ENCODE results near the gene PCED1B.
"Not testable (repeated sequence)": the region's sequence is repeated elsewhere in the genome, so short reads cannot be mapped to it uniquely, and the experiment has no call there.

The PCED1B gene

GRCh38 chr12:47091009-47091408 is 11.6 kb downstream of the PCED1B start:
- no peak for DNase-seq

GRCh38 chr12:47094804-47095203 is 15.4 kb downstream of the PCED1B start:
- no peak for DNase-seq

GRCh38 chr12:47095446-47096236 is 16.2 kb downstream of the PCED1B start:
- DNase-seq = no peak

GRCh38 chr12:47097276-47097896 is 18.0 kb downstream of the PCED1B start:
- DNase-seq = no peak

DNA sequence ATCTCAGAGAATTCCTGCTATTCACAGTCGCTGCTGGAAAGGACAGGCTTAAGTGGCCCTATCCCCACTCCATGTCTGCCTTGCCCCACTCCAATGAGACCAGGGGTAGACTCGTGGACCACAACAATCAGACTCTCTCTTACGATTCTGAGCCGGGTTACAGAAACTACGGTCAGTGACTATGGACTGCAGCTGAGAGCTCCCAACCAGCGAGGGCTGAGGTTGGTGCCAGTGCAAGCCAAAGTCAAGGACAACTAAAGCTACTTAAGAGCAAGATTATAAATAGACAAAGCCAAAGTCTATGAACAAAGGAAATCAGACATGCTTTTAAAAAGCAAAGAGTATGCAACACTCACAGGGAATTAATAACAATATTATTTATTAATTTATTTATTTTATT is 18.7 kb downstream of the PCED1B start:
- no peak for DNase-seq

DNA sequence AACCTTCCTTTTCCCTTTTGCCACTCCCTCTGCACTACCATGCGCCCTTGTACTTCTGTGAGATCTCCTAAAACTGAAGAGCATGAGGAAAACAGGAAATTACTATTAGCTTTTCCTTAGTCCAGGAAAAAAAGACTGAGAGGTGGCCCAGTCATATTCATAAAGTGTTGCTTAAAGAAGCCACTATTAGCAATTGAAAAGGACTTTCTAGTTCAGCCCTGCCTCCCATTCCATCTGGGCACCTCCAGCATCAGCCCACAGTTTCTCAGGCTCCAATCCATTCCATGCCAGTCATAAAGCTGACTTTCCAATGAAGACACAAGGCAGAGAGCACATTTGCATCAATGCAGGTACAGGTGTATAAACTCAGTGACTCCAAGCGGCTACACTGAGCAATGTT is 20.2 kb downstream of the PCED1B start:
- no peak for DNase-seq

DNA sequence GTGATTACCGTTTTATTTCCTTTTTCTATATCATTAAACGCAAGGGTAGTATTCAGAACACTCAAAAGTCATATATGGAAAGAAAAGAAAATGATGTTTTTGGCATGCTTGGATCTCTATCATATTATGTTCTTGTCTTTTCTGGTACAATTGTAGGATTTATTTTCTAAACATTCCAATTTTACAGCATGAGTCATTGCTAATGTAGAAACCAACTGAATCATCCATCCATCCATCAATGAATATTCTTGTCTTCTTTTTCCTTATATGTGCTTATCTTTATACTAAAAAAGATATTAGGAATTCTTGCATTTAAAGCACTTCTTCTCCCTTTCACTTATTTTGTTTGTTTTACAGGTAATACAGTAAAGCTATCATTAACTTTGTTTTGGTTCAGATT is 20.7 kb downstream of the PCED1B start:
- no peak for DNase-seq

DNA sequence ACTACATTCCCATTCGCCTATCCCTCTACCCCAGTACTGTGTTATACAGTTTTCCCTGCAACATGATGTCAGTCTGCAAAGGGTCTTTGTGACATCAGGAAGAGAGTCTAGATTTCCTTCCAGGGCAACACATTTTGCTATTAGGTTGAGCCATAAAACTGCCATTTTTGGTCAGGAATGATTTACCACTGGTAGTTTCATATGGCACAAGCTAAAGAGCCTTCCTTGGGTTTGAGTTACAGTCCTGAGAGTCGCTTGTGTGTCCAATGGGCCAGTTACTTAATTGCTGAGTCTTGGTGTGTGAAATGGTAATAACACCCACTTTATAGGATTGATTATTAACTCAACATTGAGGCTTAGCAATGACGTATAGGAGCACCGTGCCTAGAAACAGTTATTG is 23.0 kb downstream of the PCED1B start:
- no peak for DNase-seq

DNA sequence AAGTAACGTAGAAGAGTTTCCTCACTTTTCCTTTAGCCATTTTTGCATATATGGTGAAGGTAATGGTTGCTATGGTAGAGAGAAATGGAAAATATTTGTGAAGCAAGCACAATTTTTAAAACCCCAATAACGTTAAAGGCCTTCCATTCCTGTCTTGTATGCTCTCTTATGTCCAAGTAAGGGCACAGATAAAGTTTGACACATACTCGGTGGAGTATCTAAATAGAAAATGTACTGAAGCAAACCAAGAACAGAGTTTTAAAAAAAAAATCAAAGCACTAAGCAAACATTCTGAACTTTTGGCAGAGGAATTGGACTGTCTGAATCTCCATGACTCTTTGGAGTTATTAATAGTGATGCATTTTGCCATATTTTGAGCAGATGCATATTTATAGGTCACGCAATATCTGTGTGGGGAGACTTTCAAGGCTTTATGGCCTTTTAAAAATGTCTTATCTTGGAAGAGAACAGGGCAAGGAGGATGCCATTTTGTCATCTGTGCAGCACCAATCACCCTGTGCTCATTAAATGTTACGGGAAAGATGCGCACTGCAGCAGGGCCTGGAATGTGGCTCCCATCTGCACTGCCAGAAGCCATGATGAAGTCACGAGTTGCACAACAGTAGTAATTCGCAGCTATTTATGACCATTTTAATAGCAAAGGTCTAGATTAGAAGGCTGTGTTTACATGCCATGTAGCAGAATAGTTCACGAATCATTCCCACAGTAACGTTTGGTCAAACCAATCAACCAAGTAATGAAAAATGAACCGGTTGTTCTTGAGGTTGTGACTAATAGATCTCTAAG is 23.6 kb downstream of the PCED1B start:
- DNase-seq = no peak

DNA sequence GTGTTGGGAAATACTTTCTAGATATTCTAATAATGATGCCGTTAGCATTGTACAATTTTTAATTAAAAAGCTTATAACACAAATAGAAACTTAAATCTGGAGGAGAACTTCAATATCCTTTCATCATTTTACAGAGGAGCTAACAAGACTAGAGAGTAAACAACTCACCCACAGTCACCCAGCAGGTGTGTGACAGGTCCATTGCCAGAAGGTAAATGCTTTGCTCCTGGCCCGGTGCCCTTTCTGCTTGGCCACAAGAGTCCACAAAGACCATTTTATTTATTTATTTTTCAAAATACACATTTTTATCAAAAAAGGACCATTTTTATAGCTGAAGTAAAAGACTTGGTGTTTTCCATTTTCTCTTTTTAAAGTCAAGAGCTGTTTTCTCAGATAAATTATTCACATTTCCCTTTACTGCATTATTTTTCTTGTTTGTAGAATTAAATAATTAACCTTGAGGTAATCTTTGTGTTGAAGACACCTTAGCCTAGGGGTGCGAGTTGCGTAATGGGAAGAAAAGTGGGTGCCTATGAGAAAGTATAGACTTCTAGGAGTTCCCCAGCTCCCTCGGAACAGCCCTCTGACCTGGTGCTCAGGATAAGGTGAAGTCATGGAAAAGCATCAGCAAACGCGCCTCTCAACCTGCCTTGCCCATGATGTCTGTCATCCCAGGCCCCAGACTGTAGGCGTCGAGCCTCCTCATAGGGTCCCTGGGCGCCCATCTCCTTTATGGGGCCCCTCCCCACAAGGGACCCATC is 26.7 kb downstream of the PCED1B start:
- peak; percentile 28 for DNase-seq

- no peak for DNase-seq
Measured at GRCh38 chr12:47107446-47107845, 28.0 kb downstream of the PCED1B start.

- no peak for DNase-seq
Measured at GRCh38 chr12:47107926-47108325, 28.5 kb downstream of the PCED1B start.

- no peak for DNase-seq
Measured at GRCh38 chr12:47110011-47110541, 30.7 kb downstream of the PCED1B start.

- no peak for DNase-seq
Measured at GRCh38 chr12:47110718-47111391, 31.4 kb downstream of the PCED1B start.

DNA sequence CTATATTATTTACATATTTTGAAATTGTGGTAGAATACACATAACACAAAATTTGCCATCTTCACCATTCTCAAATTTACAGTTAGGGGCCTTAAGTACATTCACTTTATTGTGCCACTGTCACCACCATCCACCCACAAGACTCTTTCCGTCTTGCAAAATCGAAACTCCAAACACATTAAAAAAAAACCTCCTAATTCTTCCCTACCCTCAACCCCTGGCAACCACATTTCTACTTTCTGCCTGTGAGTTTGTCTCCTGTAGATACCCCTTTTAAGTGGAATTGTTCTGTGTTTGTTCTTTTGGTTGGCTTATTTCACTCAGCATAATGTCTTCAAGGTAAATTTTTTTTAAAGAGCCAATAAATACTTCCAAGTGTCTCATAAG is 32.0 kb downstream of the PCED1B start:
- DNase-seq = no peak

- no peak for DNase-seq
Measured at GRCh38 chr12:47111854-47112253, 32.4 kb downstream of the PCED1B start.

- no peak for DNase-seq
Measured at GRCh38 chr12:47112679-47113078, 33.3 kb downstream of the PCED1B start.

DNA sequence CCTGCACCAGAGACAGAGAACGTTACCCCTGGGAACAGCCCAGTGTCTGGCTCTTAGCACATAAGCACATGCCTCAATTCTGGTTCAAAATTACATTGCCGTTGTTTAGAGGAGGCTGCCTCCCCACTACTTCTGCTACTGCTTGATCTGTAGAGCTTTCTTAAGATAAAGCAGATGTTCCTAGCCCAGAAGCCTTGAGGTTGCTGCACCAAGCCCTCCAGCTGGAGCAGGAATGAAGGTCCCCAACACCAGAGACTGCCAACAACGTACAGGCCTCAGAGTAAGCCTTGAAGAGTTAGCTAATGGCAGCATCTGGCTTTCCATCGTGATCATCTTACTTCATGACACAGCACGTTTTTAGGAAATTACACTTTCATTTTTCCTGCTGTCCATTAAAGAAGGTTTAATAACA is 35.1 kb downstream of the PCED1B start:
- no peak for DNase-seq

DNA sequence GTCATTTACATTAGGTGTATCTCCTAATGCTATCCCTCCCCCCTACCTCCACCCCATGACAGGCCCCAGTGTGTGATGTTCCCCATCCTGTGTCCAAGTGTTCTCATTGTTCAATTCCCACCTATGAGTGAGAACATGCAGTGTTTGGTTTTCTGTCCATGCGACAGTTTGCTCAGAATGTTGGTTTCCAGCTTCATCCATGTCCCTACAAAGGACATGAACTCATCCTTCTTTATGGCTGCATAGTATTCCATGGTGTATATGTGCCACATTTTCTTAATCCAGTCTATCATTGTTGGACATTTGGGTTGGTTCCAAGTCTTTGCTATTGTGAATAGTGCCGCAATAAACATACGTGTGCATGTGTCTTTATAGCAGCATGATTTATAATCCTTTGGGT is 37.9 kb downstream of the PCED1B start:
- DNase-seq = not testable (repeated sequence)

- no peak for DNase-seq
Measured at GRCh38 chr12:47120736-47121135, 41.3 kb downstream of the PCED1B start.

DNA sequence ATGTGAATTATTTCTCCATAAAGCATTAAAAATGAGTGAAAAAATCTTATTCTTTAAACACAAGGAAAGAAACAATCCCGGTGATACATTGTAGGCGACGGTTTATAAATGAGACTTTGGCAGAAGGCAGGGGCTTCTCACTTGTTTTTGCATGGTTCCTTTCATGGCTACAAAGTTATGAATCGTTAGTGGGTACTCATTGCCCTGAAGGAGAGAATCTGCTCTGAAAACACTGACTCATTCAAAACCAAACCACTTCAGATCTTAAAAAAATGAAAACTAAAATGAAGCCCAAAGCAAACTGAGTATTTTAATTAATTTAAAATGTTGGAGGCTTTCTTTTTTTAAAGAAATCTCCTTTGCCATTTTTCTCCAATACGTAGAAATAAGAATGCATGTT is 41.7 kb downstream of the PCED1B start:
- no peak for DNase-seq

GRCh38 chr12:47122602-47123001 is 43.2 kb downstream of the PCED1B start:
- DNase-seq = no peak

Data from NCI-H1092 (cell line).